ENCODE measurements around the gene LRPAP1. TPM values are rescaled to one million over a fixed set of nuclear protein-coding genes. Genes with fewer than 3 reads are reported as not detected.
"Not testable (repeated sequence)": the region's sequence is repeated elsewhere in the genome, so short reads cannot be mapped to it uniquely, and the experiment has no call there.

Gene LRPAP1
- total and polyA plus RNA-seq, 10 donors: 28.1 to 131 (median 112) TPM

DNA sequence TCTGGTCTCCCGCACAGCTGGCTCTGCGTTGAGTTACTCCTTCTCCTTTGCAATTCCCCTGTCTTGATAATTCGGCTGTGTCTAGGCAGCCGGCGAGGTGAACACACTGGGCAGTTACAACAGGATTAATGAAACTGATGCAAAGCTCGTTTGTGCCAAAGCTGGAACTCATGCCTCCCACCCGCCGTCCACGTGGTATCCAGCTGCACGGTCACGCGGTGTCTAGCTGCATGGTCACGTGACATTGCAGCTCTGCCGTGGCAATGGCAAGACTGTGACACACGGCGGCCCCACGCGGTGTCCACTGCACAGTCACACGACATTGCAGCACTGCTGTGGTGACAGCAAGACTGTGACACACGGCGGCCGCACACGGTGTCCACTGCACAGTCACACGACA, 31.2 kb upstream of the LRPAP1 start:
- Histone ChIP-seq H3K36me3 (no peaks in the 10 kb centered on the region), H3K27ac (no peak overlapping the region), H3K27me3 (replicated peaks in 1 of 7) (peaks cover 0 to 8% (median 0%) of the 10 kb centered on the region in 7 donors), H3K9me3 (no peaks in the 10 kb centered on the region), H3K4me1 (peaks cover 0 to 2% (median 0%) of the 10 kb centered on the region in 6 donors), H3K4me3 (no peak overlapping the region)
- 85 to 95% (median 93%) methylated on average over 14 to 24 of the region's 24 CpGs for WGBS, 5 donors
- TF ChIP-seq POLR2A (IDR thresholded peaks at IDR 0.05) (no peak), POLR2AphosphoS5 (IDR thresholded peaks at IDR 0.05) (no peak)
- TF ChIP-seq, protein P1, sequence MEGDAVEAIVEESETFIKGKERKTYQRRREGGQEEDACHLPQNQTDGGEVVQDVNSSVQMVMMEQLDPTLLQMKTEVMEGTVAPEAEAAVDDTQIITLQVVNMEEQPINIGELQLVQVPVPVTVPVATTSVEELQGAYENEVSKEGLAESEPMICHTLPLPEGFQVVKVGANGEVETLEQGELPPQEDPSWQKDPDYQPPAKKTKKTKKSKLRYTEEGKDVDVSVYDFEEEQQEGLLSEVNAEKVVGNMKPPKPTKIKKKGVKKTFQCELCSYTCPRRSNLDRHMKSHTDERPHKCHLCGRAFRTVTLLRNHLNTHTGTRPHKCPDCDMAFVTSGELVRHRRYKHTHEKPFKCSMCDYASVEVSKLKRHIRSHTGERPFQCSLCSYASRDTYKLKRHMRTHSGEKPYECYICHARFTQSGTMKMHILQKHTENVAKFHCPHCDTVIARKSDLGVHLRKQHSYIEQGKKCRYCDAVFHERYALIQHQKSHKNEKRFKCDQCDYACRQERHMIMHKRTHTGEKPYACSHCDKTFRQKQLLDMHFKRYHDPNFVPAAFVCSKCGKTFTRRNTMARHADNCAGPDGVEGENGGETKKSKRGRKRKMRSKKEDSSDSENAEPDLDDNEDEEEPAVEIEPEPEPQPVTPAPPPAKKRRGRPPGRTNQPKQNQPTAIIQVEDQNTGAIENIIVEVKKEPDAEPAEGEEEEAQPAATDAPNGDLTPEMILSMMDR (IDR thresholded peaks at IDR 0.05 in 8 of 11, conservative IDR thresholded peaks at IDR 0.05 in 3 of 11): no peak
- intact Hi-C loops (cut with DNase I; ENCODE audit: low total_unique reads): no loop called here
- no peak for DNase-seq

DNA sequence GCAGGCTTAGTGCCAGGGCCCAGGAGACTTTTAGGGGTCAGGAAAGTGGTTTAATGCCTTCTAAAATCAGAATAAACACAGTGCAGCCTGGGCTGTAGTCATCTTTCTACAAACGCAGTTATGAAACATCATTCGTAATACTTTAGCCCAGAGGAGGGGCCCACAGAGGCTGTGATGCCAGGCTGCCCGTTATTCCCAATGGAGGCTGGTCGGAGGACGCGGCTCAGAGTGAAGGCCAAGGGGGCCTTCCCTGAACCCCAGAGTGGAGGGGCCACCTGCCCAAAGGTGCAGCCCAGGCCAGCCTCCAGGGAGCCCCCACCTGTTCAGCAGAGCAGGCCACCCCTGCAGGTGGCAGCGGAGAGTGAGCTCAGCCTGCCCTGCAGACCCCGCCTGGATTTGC, 29.9 kb upstream of the LRPAP1 start:
- H3K36me3 ChIP-seq; H3K27ac ChIP-seq; H3K4me3 ChIP-seq; intact Hi-C loops (cut with DNase I; ENCODE audit: low total_unique reads); H3K9me3 ChIP-seq; DNase-seq: not testable (repeated sequence)
- peaks cover 0 to 12% (median 0%) of the 10 kb centered on the region in 7 donors for H3K27me3 ChIP-seq (replicated peaks in 1 of 7)
- 67 to 91% (median 71%) methylated on average over 2 to 7 of the region's 8 CpGs for WGBS, 5 donors
- H3K4me1 ChIP-seq: peaks cover 0 to 10% (median 0%) of the 10 kb centered on the region in 6 donors

DNA sequence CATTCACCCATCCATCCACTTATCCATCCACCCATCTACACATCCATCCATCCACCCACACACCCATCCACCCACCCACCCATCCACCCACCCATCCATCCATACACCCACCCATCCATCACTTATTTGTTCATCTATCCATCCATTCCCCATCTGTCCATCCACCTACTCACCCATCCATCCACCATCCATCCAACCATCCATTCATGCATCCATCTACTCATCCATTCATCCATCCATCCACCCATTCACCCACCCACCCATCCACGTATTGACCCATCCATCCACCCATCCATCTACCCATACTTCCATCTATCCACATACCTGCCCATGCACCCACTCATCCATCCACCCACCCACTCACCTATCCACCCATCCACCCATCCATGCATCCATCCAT, 28.2 kb upstream of the LRPAP1 start:
- intact Hi-C loops (cut with DNase I; ENCODE audit: low total_unique reads); DNase-seq; H3K36me3 ChIP-seq; H3K4me3 ChIP-seq; H3K27ac ChIP-seq; H3K9me3 ChIP-seq: not testable (repeated sequence)
- peaks cover 0 to 17% (median 0%) of the 10 kb centered on the region in 7 donors for H3K27me3 ChIP-seq (replicated peaks in 1 of 7)
- peaks cover 0 to 17% (median 0%) of the 10 kb centered on the region in 6 donors for H3K4me1 ChIP-seq
- 69 to 96% (median 92%) methylated on average over 1 of the region's 1 CpG for WGBS, 5 donors

DNA sequence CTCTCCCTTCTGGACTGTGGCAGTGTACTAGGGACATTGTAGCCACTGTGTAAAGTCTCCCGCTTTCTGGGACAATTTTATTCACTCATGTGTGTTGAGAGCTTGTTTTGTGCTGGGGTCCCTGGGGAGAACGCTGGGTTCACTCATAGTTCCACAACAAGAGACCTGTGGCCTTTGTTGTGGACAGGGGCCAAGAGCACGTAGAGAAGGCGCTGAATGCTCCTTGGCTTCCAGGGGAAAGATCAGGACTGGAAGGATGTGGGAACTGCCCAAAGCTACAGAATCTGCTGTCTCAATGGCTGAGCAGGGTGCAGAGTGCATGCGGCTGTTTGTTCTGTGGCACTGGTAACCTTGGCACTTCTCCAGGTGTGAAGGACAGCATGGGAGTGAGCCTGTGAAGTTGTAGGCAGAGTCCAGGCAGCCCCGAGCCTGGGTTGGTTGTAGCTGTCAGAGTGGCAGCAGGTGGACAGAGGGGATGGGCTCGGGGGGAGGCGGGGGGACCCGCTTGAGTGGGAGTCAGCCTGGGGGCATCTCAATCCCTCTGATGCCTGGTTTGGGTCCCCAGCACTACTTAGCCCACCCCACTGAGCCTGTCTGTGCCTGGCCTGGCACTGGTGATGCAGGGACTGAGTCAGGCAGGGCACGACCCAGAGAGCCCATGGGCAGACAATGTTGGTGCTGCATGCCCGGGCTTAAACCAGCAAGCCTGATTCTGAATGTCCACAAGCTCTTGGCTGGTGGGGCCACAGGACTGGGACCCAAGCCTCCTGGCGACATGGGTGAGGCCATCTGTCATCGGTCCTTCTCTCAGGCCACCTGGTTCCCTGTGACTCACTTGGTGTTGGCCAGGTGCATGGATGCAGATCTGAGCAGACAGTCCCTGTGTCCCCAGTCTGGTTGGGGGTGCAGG, 27.4 kb upstream of the LRPAP1 start:
- H3K36me3 ChIP-seq; H3K9me3 ChIP-seq; DNase-seq; intact Hi-C loops (cut with DNase I; ENCODE audit: low total_unique reads); H3K4me3 ChIP-seq; H3K27ac ChIP-seq: not testable (repeated sequence)
- WGBS, 5 donors: 67 to 79% (median 70%) methylated on average over 7 to 13 of the region's 13 CpGs
- H3K4me1 ChIP-seq: peaks cover 0 to 20% (median 0%) of the 10 kb centered on the region in 6 donors
- peaks cover 0 to 19% (median 0%) of the 10 kb centered on the region in 7 donors for H3K27me3 ChIP-seq (replicated peaks in 1 of 7)

DNA sequence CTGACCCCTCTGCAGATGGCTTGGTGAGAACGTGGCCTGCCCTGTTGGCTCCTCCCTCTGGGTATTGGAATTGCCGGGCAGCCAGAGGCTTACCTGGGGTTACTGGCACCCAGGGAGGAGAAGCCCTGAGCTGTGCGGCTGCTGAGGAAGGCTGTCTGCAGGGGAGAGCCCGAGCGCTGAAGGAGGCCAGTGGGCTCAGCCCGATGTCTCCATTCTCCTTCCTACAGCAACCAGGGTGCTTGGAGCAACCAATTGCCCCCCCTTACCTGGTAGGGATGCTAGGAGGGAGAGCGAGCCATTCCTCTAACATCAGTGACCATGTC, 26.3 kb upstream of the LRPAP1 start:
- 75 to 89% (median 76%) methylated on average over 4 to 7 of the region's 7 CpGs for WGBS, 5 donors
- intact Hi-C loops (cut with DNase I; ENCODE audit: low total_unique reads); H3K36me3 ChIP-seq; H3K27ac ChIP-seq; H3K9me3 ChIP-seq; DNase-seq; H3K4me3 ChIP-seq: not testable (repeated sequence)
- Histone ChIP-seq H3K27me3 (replicated peaks in 1 of 7) (peaks cover 0 to 19% (median 0%) of the 10 kb centered on the region in 7 donors), H3K4me1 (peaks cover 0 to 20% (median 0%) of the 10 kb centered on the region in 6 donors)

DNA sequence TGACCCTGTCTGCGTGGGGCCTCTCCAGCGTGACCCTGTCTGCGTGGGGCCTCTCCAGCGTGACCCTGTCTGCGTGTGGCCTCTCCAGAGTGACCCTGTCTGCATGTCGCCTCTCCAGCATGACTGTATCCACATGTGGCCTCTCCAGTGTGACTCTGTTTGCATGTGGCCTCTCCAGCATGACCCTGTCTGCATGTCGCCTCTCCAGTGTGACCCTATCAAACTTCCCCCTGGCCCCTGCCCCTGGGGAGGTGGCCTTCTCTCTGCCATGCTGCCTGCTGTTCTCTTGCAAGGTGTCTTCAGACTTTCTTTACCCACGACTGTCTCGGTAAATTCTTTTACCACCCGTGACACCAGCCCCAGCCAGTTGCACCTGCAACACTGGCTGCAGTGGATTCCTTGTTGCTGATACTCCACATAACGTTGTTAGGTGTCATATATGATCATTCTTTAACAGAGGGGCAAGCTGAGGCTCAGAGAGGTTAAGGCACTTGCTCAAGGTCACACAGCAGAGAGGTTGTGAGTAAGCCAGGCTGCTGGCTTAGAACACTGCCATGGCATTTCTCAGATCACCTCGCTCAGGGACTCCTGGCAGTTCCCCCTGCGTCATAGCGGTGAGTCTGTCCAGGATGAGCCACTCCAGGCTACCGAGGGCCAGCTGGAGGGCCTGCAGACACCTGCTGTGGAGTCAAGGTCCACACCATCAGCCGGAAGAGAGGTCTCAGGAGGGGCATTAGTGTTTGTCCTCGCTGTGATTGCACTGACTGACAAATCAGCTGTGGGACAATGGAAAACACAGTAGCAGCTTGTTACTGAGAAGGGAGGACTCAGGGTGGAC, 25.7 kb upstream of the LRPAP1 start:
- Histone ChIP-seq H3K27me3 (replicated peaks in 1 of 7) (peaks cover 0 to 19% (median 0%) of the 10 kb centered on the region in 7 donors), H3K27ac (peak overlapping the region in 3 of 8 donors; percentile 82 to 86 (median 85)), H3K4me1 (peaks cover 0 to 20% (median 0%) of the 10 kb centered on the region in 6 donors)
- H3K9me3 ChIP-seq; H3K36me3 ChIP-seq; H3K4me3 ChIP-seq; intact Hi-C loops (cut with DNase I; ENCODE audit: low total_unique reads); DNase-seq: not testable (repeated sequence)
- 58 to 76% (median 64%) methylated on average over 11 to 17 of the region's 17 CpGs for WGBS, 5 donors

All from spleen (tissue), 11 donors.